Muscle layer of duodenum (tissue), 2 donors: ENCODE measurements around the gene LHFPL3.

Experiments used
- H3K27ac ChIP-seq: one replicate; pipeline ENCODE4 v1.7.0; 2013; ENCODE audit warnings: mild to moderate bottlenecking, low read length
- H3K27me3 ChIP-seq: one replicate; pipeline ENCODE4 v1.7.0; 2013; ENCODE audit warnings: low read depth, mild to moderate bottlenecking, control low read depth, low read length
- H3K36me3 ChIP-seq, 2 donors: one replicate each; pipeline ENCODE4 v1.7.0; 2013; ENCODE audit warnings: low read length in 2 of 2, control low read depth in 1 of 2, mild to moderate bottlenecking in 1 of 2; ENCODE audit not compliant: insufficient read depth in 2 of 2, control insufficient read depth in 1 of 2
- H3K4me1 ChIP-seq, 2 donors: one replicate each; pipeline ENCODE4 v1.7.0; 2013; ENCODE audit warnings: low read length in 2 of 2, mild to moderate bottlenecking in 2 of 2, control low read depth in 1 of 2, moderate library complexity in 1 of 2; ENCODE audit not compliant: insufficient read depth in 2 of 2, control insufficient read depth in 1 of 2
- H3K4me3 ChIP-seq, 2 donors: one replicate each; pipeline ENCODE4 v1.7.0; 2013; ENCODE audit warnings: low read length in 2 of 2, low read depth in 1 of 2, mild to moderate bottlenecking in 1 of 2
- H3K9me3 ChIP-seq, 2 donors: one replicate each; pipeline ENCODE4 v1.7.0; 2013; ENCODE audit warnings: low read length in 2 of 2, control low read depth in 1 of 2, mild to moderate bottlenecking in 1 of 2; ENCODE audit not compliant: control insufficient read depth in 1 of 2
- donor health status: healthy.

LHFPL3 gene

DNA sequence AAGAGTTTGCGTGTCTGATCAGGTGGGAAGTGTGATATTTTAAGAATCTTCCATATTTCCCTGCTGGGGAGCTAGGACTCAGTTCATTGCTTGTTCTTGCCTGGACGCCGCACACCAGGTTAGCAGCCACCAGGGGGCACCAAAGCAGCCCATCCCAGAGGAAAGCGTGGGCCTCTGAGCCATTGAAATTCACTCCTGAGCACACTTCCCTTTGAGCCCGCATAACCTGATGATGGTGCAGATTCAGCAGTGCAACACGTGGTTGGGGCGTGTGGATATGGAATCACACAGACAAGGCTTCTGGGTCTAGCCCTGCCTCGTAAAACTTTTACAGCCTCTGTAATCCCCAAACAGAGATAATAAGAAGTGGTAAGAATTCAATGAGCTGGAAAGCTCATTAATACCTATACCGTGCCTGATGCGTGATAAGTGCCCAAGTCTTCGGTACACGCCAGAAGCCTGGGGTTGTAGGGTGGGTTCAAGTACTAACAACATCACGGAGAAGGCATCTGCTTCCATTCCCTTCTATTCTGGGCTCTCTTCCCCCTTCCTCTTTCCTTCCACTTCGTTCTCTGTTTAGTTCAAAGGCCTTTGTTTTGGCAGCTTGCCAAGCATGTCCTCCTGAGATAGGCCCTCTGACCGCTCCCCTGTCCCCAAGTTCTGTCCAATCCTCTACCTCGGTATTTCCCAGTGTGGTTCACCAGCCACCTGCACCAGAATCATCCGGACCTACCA lies 555.5 kb downstream of the LHFPL3 start:
- Histone ChIP-seq H3K4me3 (peak overlapping the region in 1 of 2 donors; percentile 33), H3K9me3 (peaks cover 0 to 8% of the 10 kb centered on the region in 2 donors), H3K27me3 (no peaks in the 10 kb centered on the region), H3K27ac (peak overlapping the region; percentile 48), H3K36me3 (no peaks in the 10 kb centered on the region), H3K4me1 (peaks cover 5 to 9% of the 10 kb centered on the region in 2 donors)

DNA sequence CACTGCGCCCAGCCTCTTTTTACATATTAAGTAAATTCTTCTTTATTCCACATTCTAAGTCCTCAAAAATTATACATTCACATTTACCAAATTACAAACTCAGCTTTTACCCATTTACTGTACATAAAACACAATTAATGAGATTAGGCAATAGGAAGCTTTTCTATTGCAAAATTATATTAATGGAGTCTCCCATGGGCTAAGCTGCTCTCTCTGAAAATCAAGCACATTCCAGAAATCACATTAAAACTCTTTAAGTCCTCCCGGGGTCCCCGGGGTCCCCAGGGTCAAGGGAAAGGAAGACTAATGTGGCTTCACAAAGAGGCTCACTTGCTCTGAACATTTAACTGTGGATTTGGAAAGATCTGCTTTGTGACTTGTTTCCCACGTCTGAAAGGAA lies 558.2 kb downstream of the LHFPL3 start:
- H3K36me3 ChIP-seq, result no peaks in the 10 kb centered on the region
- H3K4me1 ChIP-seq, result peaks cover 5 to 9% of the 10 kb centered on the region in 2 donors
- no peaks in the 10 kb centered on the region for H3K9me3 ChIP-seq
- H3K27me3 ChIP-seq, result no peaks in the 10 kb centered on the region
- no peak overlapping the region for H3K27ac ChIP-seq
- H3K4me3 ChIP-seq, result no peak overlapping the region

DNA sequence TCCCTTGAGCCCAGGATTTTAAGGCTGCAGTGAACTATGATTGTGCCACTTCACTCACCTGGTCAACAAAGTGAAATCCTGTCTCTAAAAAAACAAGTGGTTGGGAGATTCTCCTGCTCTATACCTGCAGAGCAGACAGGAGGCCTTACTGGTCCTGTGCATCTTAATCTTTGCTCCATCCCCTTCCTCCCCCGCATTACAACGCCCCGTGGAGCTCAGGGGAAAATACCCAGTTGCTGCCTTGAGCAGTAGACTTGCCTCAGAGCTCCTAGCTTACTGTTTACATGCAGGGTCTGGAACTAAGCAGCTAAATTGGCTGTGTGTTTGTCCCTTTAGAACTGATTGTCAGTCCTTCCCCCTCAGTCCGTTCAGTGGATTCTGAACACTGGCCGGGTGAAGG lies 561.8 kb downstream of the LHFPL3 start:
- Histone ChIP-seq H3K4me1 (no peaks in the 10 kb centered on the region), H3K27ac (no peak overlapping the region), H3K4me3 (no peak overlapping the region), H3K36me3 (no peaks in the 10 kb centered on the region), H3K27me3 (no peaks in the 10 kb centered on the region), H3K9me3 (no peaks in the 10 kb centered on the region)

DNA sequence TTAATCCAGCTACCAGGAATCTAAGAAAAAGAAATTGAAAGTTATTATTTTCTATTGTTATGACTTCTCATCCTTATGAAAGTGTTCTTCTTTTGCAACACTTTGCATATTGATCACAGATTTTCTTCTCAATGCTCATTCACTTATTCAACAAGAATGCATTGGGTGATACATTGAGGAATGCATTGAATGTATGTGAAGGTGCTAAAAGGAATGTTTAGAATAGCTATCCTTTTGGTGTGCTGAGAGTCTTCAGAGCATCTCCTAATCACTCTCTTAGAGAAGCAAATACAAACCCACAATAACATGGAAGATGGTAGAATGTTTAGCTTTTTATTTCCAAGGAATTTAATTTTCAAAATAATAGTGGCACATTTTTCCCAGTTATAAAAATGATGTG lies 563.5 kb downstream of the LHFPL3 start:
- Histone ChIP-seq H3K9me3 (no peaks in the 10 kb centered on the region), H3K27ac (no peak overlapping the region), H3K36me3 (no peaks in the 10 kb centered on the region), H3K4me3 (no peak overlapping the region), H3K4me1 (peaks cover 0 to 3% of the 10 kb centered on the region in 2 donors), H3K27me3 (no peaks in the 10 kb centered on the region)

DNA sequence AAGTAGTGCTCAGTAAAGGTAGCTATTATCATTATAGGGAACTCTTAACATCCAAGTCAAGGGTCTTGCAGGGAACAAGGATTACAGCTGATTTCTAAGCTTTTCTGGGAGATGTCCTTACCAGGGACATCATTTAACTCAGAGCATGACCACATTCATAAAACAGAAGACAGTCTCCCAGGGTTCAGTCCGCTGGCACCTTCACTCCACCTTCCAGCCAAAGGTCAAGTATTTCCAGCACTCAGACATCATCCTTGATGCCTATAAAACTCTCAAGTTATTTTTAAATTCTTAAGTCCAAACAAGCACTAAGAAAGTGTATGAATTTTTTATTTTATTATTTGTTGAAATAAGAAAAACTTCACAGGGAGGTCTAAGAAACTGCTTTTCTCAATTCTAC lies 565.9 kb downstream of the LHFPL3 start:
- no peaks in the 10 kb centered on the region for H3K36me3 ChIP-seq
- H3K4me1 ChIP-seq, result peaks cover 0 to 3% of the 10 kb centered on the region in 2 donors
- H3K27ac ChIP-seq, result no peak overlapping the region
- H3K9me3 ChIP-seq, result no peaks in the 10 kb centered on the region
- no peaks in the 10 kb centered on the region for H3K27me3 ChIP-seq
- H3K4me3 ChIP-seq, result no peak overlapping the region

DNA sequence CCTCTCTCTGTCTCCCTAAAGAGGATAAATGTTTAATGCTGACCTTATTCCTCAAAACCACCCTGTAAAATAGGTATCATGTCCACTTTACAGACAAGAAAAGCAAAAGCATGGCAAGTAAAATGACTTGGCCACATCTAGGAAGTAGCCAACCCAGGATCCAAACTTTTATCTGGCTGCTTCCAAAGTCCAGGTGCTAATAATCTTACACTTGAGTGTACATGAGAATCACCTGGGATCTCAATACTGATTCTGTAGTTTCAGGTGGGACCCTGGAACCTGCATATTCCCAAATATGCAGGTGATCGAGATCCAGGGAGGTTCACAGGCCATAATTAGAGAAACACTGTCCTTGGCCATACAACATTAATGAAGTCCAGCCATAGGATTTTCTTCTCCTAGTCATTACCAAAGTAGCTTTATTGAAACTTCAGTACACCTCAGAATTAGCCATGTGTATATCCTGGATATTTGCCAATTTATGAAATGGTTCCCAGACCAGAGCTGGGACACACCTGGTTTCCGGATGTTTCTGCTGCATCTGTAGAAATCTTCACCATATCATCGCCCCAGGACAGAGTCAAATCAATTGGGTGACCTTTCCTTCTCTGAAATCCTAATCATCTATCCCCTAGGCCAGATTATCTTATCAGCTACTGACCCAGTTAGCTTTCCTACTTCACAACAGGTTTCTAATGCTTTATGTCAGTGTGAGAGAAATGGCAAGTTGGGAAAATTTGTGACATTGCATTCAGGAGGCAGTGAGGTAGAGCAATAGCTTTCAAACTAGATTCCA lies 566.5 kb downstream of the LHFPL3 start:
- H3K27me3 ChIP-seq, result no peaks in the 10 kb centered on the region
- no peaks in the 10 kb centered on the region for H3K9me3 ChIP-seq
- H3K36me3 ChIP-seq, result no peaks in the 10 kb centered on the region
- H3K4me1 ChIP-seq, result peaks cover 0 to 3% of the 10 kb centered on the region in 2 donors
- H3K27ac ChIP-seq, result no peak overlapping the region
- no peak overlapping the region for H3K4me3 ChIP-seq

DNA sequence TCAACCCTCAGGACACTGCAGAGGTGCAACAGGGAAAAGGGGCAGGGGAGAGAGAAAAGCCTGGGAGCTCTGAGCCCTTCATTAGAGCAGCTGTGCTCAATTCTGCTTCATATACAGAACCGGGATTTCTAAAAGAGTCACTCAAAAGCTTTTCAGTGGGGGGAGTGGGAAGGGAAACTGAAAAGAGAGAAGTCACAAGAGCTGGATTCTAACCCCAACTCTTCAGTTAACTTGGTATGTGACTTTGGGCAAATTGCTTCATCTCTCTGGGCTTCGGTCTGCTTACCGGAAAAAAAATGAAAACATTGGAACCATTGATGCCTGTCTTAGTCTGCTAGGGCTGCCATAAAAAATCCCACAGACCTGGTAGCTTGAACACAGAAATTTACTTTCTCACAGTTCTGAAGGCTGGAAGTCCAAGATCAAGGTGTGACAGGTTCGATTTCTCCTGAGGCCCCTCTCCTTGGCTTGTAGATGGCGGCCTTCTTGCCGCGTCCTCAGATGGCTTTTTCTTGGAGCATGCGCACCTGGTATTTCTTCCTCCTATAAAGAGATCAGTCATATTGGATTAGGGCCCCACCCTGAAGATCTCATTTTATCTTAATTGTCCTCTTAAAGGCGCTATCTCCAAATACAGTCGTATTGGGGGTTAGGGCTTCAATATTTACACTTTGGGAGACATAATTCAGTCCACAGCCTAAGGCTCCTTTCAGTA lies 567.3 kb downstream of the LHFPL3 start:
- Histone ChIP-seq H3K27me3 (no peaks in the 10 kb centered on the region), H3K4me3 (no peak overlapping the region)

DNA sequence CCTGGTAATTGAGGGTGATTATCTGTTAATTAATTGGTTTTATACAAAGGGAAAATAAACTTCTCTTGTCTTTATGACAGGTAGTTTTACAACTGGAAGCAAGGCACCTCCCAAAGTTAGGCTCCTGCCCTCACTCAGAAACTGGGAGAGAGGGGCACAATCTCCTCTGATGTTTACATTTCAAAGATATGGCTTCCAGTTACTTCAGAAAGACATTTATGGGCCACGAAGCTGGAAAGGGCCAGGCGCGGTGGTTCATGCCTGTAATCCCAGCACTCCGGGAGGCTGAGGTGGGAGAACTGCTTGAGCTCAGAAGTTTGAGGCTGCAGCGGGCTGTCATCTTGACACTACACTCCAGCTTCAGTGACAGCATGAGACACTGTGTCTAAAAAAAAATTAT lies 570.0 kb downstream of the LHFPL3 start:
- Histone ChIP-seq H3K4me1 (peaks cover 0 to 3% of the 10 kb centered on the region in 2 donors), H3K27me3 (no peaks in the 10 kb centered on the region)

More for the DNA sequence above, 567.3 kb downstream of the LHFPL3 start:
- H3K4me1 ChIP-seq, result peaks cover 0 to 3% of the 10 kb centered on the region in 2 donors
- no peak overlapping the region for H3K27ac ChIP-seq
- H3K9me3 ChIP-seq, result no peaks in the 10 kb centered on the region
- no peaks in the 10 kb centered on the region for H3K36me3 ChIP-seq

DNA sequence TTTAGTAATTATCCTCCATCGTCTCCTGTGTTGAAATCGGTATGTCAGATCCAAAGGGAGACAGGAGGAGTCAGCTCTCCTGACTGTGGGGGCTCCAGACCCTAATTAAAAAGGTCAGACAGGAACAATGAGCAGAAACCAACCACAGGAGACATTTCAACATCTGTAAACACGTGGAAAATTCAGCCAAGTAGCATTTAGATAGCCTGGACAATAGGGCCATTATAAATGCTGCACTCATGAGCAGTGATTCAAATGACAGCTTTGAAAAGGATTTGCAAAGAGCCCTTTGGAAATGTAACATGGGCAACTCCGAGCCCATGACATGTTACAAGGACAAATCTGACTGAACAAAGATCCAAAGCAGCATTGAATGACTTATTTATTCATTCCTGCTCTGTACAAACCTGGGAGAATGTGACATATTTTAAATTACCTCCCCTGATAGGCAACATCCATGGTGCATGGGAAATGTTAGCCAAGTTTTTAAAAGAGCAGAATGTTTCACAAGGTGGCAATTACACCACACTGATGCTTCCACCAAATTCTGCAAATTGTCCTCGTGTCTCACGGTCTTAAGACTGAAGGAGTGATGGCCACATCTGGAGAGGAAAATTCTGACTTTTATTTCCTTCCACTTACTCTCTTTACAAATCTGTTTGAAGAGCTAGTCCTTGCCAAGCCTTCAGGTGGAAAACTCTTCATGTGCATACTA lies 572.3 kb downstream of the LHFPL3 start:
- no peak overlapping the region for H3K4me3 ChIP-seq
- H3K27ac ChIP-seq, result no peak overlapping the region
- peaks cover 0 to 3% of the 10 kb centered on the region in 2 donors for H3K4me1 ChIP-seq
- H3K27me3 ChIP-seq, result no peaks in the 10 kb centered on the region
- no peaks in the 10 kb centered on the region for H3K36me3 ChIP-seq
- H3K9me3 ChIP-seq, result no peaks in the 10 kb centered on the region

More for the DNA sequence above, 570.0 kb downstream of the LHFPL3 start:
- no peaks in the 10 kb centered on the region for H3K36me3 ChIP-seq
- H3K4me3 ChIP-seq, result no peak overlapping the region
- no peaks in the 10 kb centered on the region for H3K9me3 ChIP-seq
- H3K27ac ChIP-seq, result no peak overlapping the region

DNA sequence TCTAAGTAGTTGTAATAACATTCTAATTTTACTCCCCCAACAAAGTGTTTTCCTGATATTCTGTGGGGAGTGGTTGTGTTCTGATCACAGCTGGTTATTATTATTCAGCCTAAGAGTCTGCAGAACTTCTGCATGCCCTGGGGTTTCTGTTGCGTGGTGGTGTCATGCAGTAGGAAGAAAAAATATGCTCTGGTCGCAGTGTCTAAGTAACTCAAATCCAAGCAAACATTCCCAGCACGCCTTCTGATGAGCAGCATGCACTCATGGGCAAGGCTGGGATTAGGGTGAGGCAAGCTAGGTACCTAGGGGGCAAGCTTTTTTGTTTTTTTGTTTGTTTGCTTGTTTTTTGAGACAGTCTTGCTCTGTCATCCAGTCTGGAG lies 572.8 kb downstream of the LHFPL3 start:
- H3K27ac ChIP-seq, result no peak overlapping the region
- no peaks in the 10 kb centered on the region for H3K4me1 ChIP-seq
- no peaks in the 10 kb centered on the region for H3K36me3 ChIP-seq
- no peak overlapping the region for H3K4me3 ChIP-seq
- H3K27me3 ChIP-seq, result no peaks in the 10 kb centered on the region
- no peaks in the 10 kb centered on the region for H3K9me3 ChIP-seq

DNA sequence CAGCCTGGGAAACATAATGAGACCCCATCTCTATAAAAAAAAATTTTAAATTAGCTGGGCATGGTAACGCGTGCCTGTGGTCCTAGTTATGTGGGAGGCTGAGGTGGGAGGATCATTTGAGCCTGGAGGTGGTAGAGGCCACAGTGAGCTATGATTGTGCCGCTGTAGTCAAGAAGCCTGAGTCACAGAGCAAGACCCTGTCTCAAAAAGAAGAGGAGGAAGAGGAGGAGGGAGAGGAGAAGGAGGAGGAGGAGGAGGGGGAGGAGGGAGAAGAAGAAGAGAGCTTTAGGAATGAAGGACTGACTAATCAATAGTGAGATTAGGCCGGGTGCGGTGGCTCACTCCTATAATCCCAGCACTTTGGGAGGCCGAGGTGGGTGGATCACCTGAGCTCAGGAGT lies 573.8 kb downstream of the LHFPL3 start:
- Histone ChIP-seq H3K9me3 (no peaks in the 10 kb centered on the region), H3K4me1 (no peaks in the 10 kb centered on the region), H3K4me3 (no peak overlapping the region), H3K36me3 (no peaks in the 10 kb centered on the region), H3K27ac (no peak overlapping the region), H3K27me3 (no peaks in the 10 kb centered on the region)
